SK-N-SH (cell line): ENCODE data around the gene CDH12. TPM values are rescaled to one million over a fixed set of nuclear protein-coding genes. Genes with fewer than 3 reads are reported as not detected.

Experiments
- CTCF ChIA-PET: fragments of 300-600, 350-600 bp; formaldehyde crosslinking; extraction: SDS; loops from one replicate; lab custom pipeline; 2021; lab: Yijun Ruan, JAX
- POLR2A ChIA-PET: fragments of 350-600 bp; sonication (Branson Sonifier 250); formaldehyde crosslinking; extraction: SDS; loops from one replicate; lab custom pipeline; 2020; ENCODE audit warnings: antibody characterized with exemption, inconsistent platforms; lab: Yijun Ruan, JAX
- DNase-seq: peaks from one replicate; pipeline ENCODE4 v3.0.0; 2012
- H2AFZ ChIP-seq: fragments of 200-600 bp; sonication (generic); 2 replicates; pipeline ENCODE4 v1.8.1; 2016; ENCODE audit warnings: antibody characterized with exemption, mild to moderate bottlenecking, low read depth
- H3F3A ChIP-seq: fragments of 200-600 bp; sonication (generic); replicated peaks from 2 replicates; pipeline ENCODE3; 2016; ENCODE audit warnings: antibody characterized with exemption, mild to moderate bottlenecking; ENCODE audit not compliant: insufficient read depth
- H3K27ac ChIP-seq, 2 experiments: fragments of 200-500 bp in 1 of 2; fragments of 200-600 bp in 1 of 2; sonication (Bioruptor generic) in 1 of 2; sonication (generic), shearing (Covaris generic) in 1 of 2; 2 replicates each; pipeline versions ENCODE4 v1.5.1 to v1.6.1; 2014 to 2016; ENCODE audit warnings: low read depth in 2 of 2, inconsistent platforms in 1 of 2, low read length in 1 of 2, mild to moderate bottlenecking in 1 of 2, mixed read lengths in 1 of 2
- H3K27me3 ChIP-seq: fragments of 200-600 bp; sonication (generic), shearing (Covaris generic); 2 replicates; pipeline ENCODE4 v1.6.1; 2016; ENCODE audit warnings: mixed run types; ENCODE audit not compliant: insufficient read depth
- H3K36me3 ChIP-seq, 2 experiments: fragments of 200-500 bp in 1 of 2; fragments of 200-600 bp in 1 of 2; sonication (Bioruptor generic) in 1 of 2; sonication (generic) in 1 of 2; replicated peaks in 1 of 2; 2 replicates each; pipeline versions ENCODE3 to v1.5.1; 2014 to 2016; ENCODE audit warnings: low read length in 1 of 2, mild to moderate bottlenecking in 1 of 2; ENCODE audit not compliant: insufficient read depth in 2 of 2, control insufficient read depth in 1 of 2
- H3K4me1 ChIP-seq, 2 experiments: fragments of 200-500 bp in 1 of 2; fragments of 200-600 bp in 1 of 2; sonication (Bioruptor generic) in 1 of 2; sonication (generic), shearing (Covaris generic) in 1 of 2; 2 replicates each; pipeline versions ENCODE4 v1.5.1 to v1.6.1; 2014 to 2016; ENCODE audit warnings: low read depth in 1 of 2, low read length in 1 of 2, mixed run types in 1 of 2; ENCODE audit not compliant: insufficient read depth in 2 of 2, control insufficient read depth in 1 of 2
- H3K4me2 ChIP-seq: fragments of 200-600 bp; sonication (generic), shearing (Covaris generic); 2 replicates; pipeline ENCODE4 v1.6.1; 2017; ENCODE audit warnings: mixed run types
- H3K4me3 ChIP-seq, 2 experiments: fragments of 200-500 bp in 1 of 2; fragments of 200-600 bp in 1 of 2; sonication (Bioruptor generic) in 1 of 2; sonication (generic), shearing (Covaris generic) in 1 of 2; 2 replicates each; pipeline versions ENCODE4 v1.5.1 to v1.8.1; 2014 to 2016; ENCODE audit warnings: low read depth in 2 of 2, inconsistent platforms in 1 of 2, low read length in 1 of 2, mild to moderate bottlenecking in 1 of 2, mixed read lengths in 1 of 2, moderate library complexity in 1 of 2
- H3K79me2 ChIP-seq: fragments of 200-600 bp; sonication (generic); 2 replicates; pipeline ENCODE4 v1.8.1; 2017; ENCODE audit warnings: mild to moderate bottlenecking; ENCODE audit not compliant: insufficient read depth
- H3K9ac ChIP-seq: fragments of 200-600 bp; sonication (generic); 2 replicates; pipeline ENCODE4 v1.6.1; 2017; ENCODE audit warnings: mixed run types
- H3K9me2 ChIP-seq: fragments of 200-600 bp; sonication (generic); 2 replicates; pipeline ENCODE4 v1.6.1; 2017; ENCODE audit warnings: mixed run types
- H3K9me3 ChIP-seq: fragments of 200-600 bp; sonication (generic); 2 replicates; pipeline ENCODE4 v1.6.1; 2017; ENCODE audit warnings: mixed run types, mild to moderate bottlenecking, moderate library complexity
- H4K20me1 ChIP-seq: fragments of 200-600 bp; sonication (generic); 2 replicates; pipeline ENCODE4 v1.6.1; 2017; ENCODE audit warnings: mild to moderate bottlenecking, mixed run types; ENCODE audit not compliant: insufficient read depth
- ELF1 ChIP-seq: IDR thresholded peaks from 2 replicates; pipeline ENCODE4 v1.4.0; 2012
- EP300 ChIP-seq, 2 experiments: IDR thresholded peaks; 2 replicates each; pipeline versions ENCODE4 v1.4.0 to v1.6.1; 2012; ENCODE audit warnings: borderline replicate concordance in 1 of 2, low read depth in 1 of 2, low read length in 1 of 2
- JUND ChIP-seq: IDR thresholded peaks from 2 replicates; pipeline ENCODE4 v1.4.0; 2012
- POLR2AphosphoS5 ChIP-seq: IDR thresholded peaks from 2 replicates; pipeline ENCODE4 v1.6.1; 2012; ENCODE audit warnings: low read depth, low read length
- RCOR1 ChIP-seq: fragments of 150-350 bp; IDR thresholded peaks from 2 replicates; pipeline ENCODE4 v1.6.1; 2017; ENCODE audit warnings: antibody characterized with exemption, low read length
- RXRA ChIP-seq: IDR thresholded peaks from 2 replicates; pipeline ENCODE4 v1.4.0; 2012; ENCODE audit warnings: low read depth, mild to moderate bottlenecking, borderline replicate concordance
- TAF1 ChIP-seq: IDR thresholded peaks from 2 replicates; pipeline ENCODE4 v1.6.1; 2012; ENCODE audit warnings: low read depth, mild to moderate bottlenecking, low read length, moderate library complexity, borderline replicate concordance
- WGBS: methylation state at CpG from one replicate; pipeline ENCODE4 v1.1.6; 2017; ENCODE audit warnings: low lambda C conversion rate; 5-methylcytosine and 5-hydroxymethylcytosine counted together
- polyA plus RNA-seq, 3 experiments: library from polyadenylated mRNA; depleted of rRNA; stranded (reverse); fragments of >200 nt; gene quantifications; 2 replicates each; pipeline ENCODE4 v1.2.3, GENCODE V29; 2012
- TF ChIP-seq, protein P1 (sequence below): IDR thresholded peaks from 2 replicates; pipeline ENCODE4 v1.6.1; 2012; ENCODE audit warnings: mild to moderate bottlenecking, low read depth, low read length, moderate library complexity
- TF ChIP-seq, protein P2 (sequence below): fragments of 150-350 bp; IDR thresholded peaks from 2 replicates; pipeline ENCODE4 v1.6.1; 2017; ENCODE audit warnings: antibody characterized with exemption, low read length, low read depth, borderline replicate concordance
- TF ChIP-seq, protein P3 (sequence below): IDR thresholded peaks from 2 replicates; pipeline ENCODE4; 2012
- TF ChIP-seq, protein P4 (sequence below): IDR thresholded peaks from 2 replicates; pipeline ENCODE4 v1.4.0; 2012; ENCODE audit warnings: low read depth, borderline replicate concordance
- TF ChIP-seq, protein P5 (sequence below): IDR thresholded peaks from 2 replicates; pipeline ENCODE4 v1.4.0; 2012; ENCODE audit warnings: low read depth, borderline replicate concordance
- TF ChIP-seq, protein P6 (sequence below): IDR thresholded peaks from 2 replicates; pipeline ENCODE4 v1.4.0; 2012; ENCODE audit warnings: low read depth

CDH12 gene
- polyA plus RNA-seq, 1 of the 3 experiments (the other 2 are of a cell fraction), result not detected

DNA sequence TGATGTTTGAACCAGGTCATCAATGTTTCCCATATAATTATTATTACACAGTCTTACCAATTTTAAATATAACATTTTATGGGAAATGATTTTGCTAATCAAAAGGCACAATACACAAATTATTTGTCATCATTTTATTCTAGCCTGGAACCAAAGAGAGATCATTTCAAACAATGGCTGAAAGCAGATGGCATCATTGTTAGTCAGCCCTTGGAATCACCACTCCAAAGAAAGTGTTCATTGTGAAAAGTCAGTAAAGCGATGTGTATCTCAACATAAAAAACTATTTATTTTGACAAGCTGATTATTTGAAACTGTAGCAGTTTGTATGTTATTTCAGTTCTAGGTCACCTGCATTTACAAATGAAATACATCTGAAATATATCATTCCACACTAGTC, 1068.7 kb downstream of the CDH12 start (continued):
- TF ChIP-seq, protein P1, sequence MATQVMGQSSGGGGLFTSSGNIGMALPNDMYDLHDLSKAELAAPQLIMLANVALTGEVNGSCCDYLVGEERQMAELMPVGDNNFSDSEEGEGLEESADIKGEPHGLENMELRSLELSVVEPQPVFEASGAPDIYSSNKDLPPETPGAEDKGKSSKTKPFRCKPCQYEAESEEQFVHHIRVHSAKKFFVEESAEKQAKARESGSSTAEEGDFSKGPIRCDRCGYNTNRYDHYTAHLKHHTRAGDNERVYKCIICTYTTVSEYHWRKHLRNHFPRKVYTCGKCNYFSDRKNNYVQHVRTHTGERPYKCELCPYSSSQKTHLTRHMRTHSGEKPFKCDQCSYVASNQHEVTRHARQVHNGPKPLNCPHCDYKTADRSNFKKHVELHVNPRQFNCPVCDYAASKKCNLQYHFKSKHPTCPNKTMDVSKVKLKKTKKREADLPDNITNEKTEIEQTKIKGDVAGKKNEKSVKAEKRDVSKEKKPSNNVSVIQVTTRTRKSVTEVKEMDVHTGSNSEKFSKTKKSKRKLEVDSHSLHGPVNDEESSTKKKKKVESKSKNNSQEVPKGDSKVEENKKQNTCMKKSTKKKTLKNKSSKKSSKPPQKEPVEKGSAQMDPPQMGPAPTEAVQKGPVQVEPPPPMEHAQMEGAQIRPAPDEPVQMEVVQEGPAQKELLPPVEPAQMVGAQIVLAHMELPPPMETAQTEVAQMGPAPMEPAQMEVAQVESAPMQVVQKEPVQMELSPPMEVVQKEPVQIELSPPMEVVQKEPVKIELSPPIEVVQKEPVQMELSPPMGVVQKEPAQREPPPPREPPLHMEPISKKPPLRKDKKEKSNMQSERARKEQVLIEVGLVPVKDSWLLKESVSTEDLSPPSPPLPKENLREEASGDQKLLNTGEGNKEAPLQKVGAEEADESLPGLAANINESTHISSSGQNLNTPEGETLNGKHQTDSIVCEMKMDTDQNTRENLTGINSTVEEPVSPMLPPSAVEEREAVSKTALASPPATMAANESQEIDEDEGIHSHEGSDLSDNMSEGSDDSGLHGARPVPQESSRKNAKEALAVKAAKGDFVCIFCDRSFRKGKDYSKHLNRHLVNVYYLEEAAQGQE, result no peak
- no peak for TF ChIP-seq RCOR1
- TF ChIP-seq, protein P2, sequence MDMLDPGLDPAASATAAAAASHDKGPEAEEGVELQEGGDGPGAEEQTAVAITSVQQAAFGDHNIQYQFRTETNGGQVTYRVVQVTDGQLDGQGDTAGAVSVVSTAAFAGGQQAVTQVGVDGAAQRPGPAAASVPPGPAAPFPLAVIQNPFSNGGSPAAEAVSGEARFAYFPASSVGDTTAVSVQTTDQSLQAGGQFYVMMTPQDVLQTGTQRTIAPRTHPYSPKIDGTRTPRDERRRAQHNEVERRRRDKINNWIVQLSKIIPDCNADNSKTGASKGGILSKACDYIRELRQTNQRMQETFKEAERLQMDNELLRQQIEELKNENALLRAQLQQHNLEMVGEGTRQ, result no peak

DNA sequence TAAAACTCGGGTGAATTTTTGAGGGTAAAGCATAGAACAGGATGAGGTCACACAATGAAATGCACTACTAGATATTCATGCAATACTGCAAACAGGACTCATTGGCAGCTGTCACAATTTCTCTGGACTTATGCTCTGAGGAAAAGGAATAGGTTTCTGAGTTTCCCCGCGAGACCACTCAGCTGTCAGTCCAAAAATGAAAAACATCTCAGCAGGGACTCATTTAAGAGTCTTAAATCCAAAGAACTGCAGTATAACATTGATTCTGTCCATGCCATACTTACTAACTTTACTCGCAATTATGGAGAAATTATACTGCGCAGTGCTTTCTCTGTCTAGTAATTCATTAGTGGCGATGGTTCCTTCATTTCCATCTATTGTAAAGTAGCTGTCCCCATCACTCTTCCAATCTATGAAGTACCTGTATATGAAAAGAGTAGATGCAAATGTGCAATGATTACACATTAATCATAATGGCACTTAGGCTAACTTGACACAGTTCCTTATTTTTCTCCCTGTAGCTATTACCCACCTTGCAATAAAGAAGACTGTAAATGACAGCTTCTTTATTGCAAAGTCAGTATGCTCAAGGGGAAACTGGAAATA, 1070.0 kb downstream of the CDH12 start:
- H3K27me3 ChIP-seq, result no peaks in the 10 kb centered on the region
- DNase-seq, result no peak
- no peaks in the 10 kb centered on the region for H3K4me1 ChIP-seq
- POLR2A ChIA-PET, result no interaction called here
- no peaks in the 10 kb centered on the region for H3K79me2 ChIP-seq
- H3K9me2 ChIP-seq, result no peaks in the 10 kb centered on the region
- TF ChIP-seq, protein P3, sequence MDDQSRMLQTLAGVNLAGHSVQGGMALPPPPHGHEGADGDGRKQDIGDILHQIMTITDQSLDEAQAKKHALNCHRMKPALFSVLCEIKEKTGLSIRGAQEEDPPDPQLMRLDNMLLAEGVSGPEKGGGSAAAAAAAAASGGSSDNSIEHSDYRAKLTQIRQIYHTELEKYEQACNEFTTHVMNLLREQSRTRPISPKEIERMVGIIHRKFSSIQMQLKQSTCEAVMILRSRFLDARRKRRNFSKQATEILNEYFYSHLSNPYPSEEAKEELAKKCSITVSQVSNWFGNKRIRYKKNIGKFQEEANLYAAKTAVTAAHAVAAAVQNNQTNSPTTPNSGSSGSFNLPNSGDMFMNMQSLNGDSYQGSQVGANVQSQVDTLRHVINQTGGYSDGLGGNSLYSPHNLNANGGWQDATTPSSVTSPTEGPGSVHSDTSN, result no peak
- TF ChIP-seq, protein P4, sequence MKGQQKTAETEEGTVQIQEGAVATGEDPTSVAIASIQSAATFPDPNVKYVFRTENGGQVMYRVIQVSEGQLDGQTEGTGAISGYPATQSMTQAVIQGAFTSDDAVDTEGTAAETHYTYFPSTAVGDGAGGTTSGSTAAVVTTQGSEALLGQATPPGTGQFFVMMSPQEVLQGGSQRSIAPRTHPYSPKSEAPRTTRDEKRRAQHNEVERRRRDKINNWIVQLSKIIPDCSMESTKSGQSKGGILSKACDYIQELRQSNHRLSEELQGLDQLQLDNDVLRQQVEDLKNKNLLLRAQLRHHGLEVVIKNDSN, result no peak
- TF ChIP-seq, all 33 proteins: peak for 0
- Histone ChIP-seq H3F3A (no peaks in the 10 kb centered on the region), H3K27ac (no peak overlapping the region), H4K20me1 (no peaks in the 10 kb centered on the region), H3K9me3 (no peaks in the 10 kb centered on the region), H3K4me2 (no peak overlapping the region), H3K4me3 (no peak overlapping the region), H3K9ac (no peak overlapping the region), H2AFZ (no peak overlapping the region), H3K36me3 (no peaks in the 10 kb centered on the region)
- CTCF ChIA-PET, result interaction anchor here (1.0 kb wide), 1 partner anchor 20 kb away, joined by 3 read pairs; no protein-coding TSS in a partner anchor
- 23% methylated on average over 6 of the region's 6 CpGs for WGBS

DNA sequence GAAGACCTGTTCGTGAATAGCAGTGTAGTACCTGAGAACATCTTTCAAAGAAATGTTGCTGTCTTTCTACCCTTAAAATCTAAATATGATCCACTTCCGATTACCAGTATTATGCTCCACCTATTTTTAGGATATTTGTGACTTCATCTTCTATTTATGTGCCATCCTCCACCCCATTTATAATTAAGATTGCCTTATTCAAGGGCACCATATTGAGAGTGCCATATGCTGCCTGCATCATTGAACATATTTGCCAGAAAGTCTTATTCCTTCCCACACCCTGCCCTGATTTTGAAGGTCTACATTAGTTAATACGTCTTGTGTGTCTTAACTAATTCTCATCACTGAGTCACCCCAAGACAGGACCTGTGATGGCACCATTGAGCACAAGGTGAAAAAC, 1076.7 kb downstream of the CDH12 start:
- ChIA-PET CTCF (no interaction called here), POLR2A (no interaction called here)
- Histone ChIP-seq H3K9ac (no peak overlapping the region), H3K9me3 (no peaks in the 10 kb centered on the region), H4K20me1 (no peaks in the 10 kb centered on the region), H3K36me3 (no peaks in the 10 kb centered on the region), H2AFZ (no peak overlapping the region), H3K9me2 (no peaks in the 10 kb centered on the region), H3K4me1 (no peaks in the 10 kb centered on the region), H3K4me2 (no peak overlapping the region), H3K4me3 (no peak overlapping the region), H3K79me2 (no peaks in the 10 kb centered on the region), H3K27ac (no peak overlapping the region), H3K27me3 (no peaks in the 10 kb centered on the region), H3F3A (no peaks in the 10 kb centered on the region)
- no peak for DNase-seq
- WGBS, result 22% methylated on average over 3 of the region's 3 CpGs
- TF ChIP-seq, protein P3, result no peak
- TF ChIP-seq TAF1 (no peak), JUND (no peak), RCOR1 (no peak), RXRA (no peak), EP300 (IDR thresholded peaks at IDR 0.05; ENCODE audit: borderline replicate concordance in 1 of 2, low read depth in 1 of 2, low read length in 1 of 2) (no peak), ELF1 (no peak), POLR2AphosphoS5 (no peak)
- TF ChIP-seq, protein P5, sequence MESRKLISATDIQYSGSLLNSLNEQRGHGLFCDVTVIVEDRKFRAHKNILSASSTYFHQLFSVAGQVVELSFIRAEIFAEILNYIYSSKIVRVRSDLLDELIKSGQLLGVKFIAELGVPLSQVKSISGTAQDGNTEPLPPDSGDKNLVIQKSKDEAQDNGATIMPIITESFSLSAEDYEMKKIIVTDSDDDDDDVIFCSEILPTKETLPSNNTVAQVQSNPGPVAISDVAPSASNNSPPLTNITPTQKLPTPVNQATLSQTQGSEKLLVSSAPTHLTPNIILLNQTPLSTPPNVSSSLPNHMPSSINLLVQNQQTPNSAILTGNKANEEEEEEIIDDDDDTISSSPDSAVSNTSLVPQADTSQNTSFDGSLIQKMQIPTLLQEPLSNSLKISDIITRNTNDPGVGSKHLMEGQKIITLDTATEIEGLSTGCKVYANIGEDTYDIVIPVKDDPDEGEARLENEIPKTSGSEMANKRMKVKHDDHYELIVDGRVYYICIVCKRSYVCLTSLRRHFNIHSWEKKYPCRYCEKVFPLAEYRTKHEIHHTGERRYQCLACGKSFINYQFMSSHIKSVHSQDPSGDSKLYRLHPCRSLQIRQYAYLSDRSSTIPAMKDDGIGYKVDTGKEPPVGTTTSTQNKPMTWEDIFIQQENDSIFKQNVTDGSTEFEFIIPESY, result no peak
- TF ChIP-seq, protein P6, sequence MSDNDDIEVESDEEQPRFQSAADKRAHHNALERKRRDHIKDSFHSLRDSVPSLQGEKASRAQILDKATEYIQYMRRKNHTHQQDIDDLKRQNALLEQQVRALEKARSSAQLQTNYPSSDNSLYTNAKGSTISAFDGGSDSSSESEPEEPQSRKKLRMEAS, result no peak
